Transverse colon (tissue), 4 donors: ENCODE results near the gene MTTP. TPM values are rescaled to one million over a fixed set of nuclear protein-coding genes. Genes with fewer than 3 reads are reported as not detected.

Experiments
- DNase-seq: peaks from one replicate; pipeline ENCODE4 v3.0.0-alpha.2; 2019
- H3K27ac ChIP-seq, 4 donors: fragments of 200-600 bp; sonication (generic); 2 replicates each; pipeline ENCODE4 v1.5.1; 2016 to 2018; ENCODE audit warnings: inconsistent platforms in 4 of 4
- H3K27me3 ChIP-seq: fragments of 200-600 bp; sonication (generic); 2 replicates; pipeline ENCODE4 v1.5.1; 2017; ENCODE audit warnings: inconsistent platforms
- H3K36me3 ChIP-seq, 4 donors: fragments of 200-600 bp; sonication (generic); 2 replicates each; pipeline ENCODE4 v1.5.1; 2017 to 2019; ENCODE audit warnings: inconsistent platforms in 4 of 4
- H3K4me1 ChIP-seq, 4 donors: fragments of 200-600 bp; sonication (generic); 2 replicates each; pipeline ENCODE4 v1.5.1; 2017 to 2020; ENCODE audit warnings: inconsistent platforms in 4 of 4
- H3K4me3 ChIP-seq, 4 donors: fragments of 200-600 bp; sonication (generic); 1 replicate in 1 of 4; 2 replicates in 3 of 4; pipeline versions ENCODE4 v1.5.1 to v1.6.1; 2017 to 2019; ENCODE audit warnings: inconsistent platforms in 4 of 4
- H3K9me3 ChIP-seq, 2 donors: fragments of 200-600 bp; sonication (generic); 2 replicates each; pipeline ENCODE4 v1.5.1; 2017 to 2019; ENCODE audit warnings: inconsistent platforms in 2 of 2
- CTCF ChIP-seq, 5 experiments: fragments of 200-600 bp in 3 of 5; fragments of 450-650 bp in 2 of 5; sonication (generic) in 3 of 5; IDR thresholded peaks; 1 replicate in 2 of 5; 2 replicates in 3 of 5; pipeline ENCODE4 v1.5.1; 2016 to 2017; ENCODE audit warnings: antibody characterized with exemption in 5 of 5, inconsistent platforms in 3 of 5, mild to moderate bottlenecking in 2 of 5, moderate library complexity in 1 of 5
- EP300 ChIP-seq: sonication (generic); formaldehyde crosslinking; IDR thresholded peaks from one replicate; pipeline ENCODE4 v1.6.1; 2017; ENCODE audit warnings: antibody characterized with exemption, low read depth
- POLR2A ChIP-seq: fragments of 450-650 bp; IDR thresholded peaks from one replicate; pipeline ENCODE4 v1.6.1; 2016; ENCODE audit warnings: antibody characterized with exemption, mild to moderate bottlenecking, moderate library complexity
- POLR2AphosphoS5 ChIP-seq, 3 donors: sonication (generic); formaldehyde crosslinking; IDR thresholded peaks; one replicate each; pipeline ENCODE4 v1.6.1; 2016; ENCODE audit warnings: antibody characterized with exemption in 3 of 3
- WGBS, 2 donors: methylation state at CpG; one replicate each; pipeline ENCODE4 v1.1.5; 2018; ENCODE audit warnings: low coverage in 1 of 2; 5-methylcytosine and 5-hydroxymethylcytosine counted together
- in situ Hi-C, 4 donors: fragments of 200-750 bp; cut with MboI; loops; one replicate each; pipeline versions ENCODE4 v1.15.0 to v1.15.1; 2017; ENCODE audit warnings: low sequenced_read_pairs in 3 of 4, low pct_ligation_motif_present in 1 of 4, low pct_unique_long_range_greater_than_20kb in 1 of 4
- intact Hi-C: fragments of 100-400 bp; cut with DNase I; formaldehyde crosslinking; loops from one replicate; pipeline ENCODE4 v1.15.1; 2023; ENCODE audit warnings: low total_unique reads
- total RNA-seq, 4 donors: library from RNA; depleted of rRNA; stranded (reverse); fragments of >200 nt; gene quantifications; one replicate each; pipeline ENCODE4 v1.1.0, GENCODE V29; 2016

Gene MTTP
- total RNA-seq, 4 donors from 2014 or later, result 0.41 TPM; not detected in 3

DNA sequence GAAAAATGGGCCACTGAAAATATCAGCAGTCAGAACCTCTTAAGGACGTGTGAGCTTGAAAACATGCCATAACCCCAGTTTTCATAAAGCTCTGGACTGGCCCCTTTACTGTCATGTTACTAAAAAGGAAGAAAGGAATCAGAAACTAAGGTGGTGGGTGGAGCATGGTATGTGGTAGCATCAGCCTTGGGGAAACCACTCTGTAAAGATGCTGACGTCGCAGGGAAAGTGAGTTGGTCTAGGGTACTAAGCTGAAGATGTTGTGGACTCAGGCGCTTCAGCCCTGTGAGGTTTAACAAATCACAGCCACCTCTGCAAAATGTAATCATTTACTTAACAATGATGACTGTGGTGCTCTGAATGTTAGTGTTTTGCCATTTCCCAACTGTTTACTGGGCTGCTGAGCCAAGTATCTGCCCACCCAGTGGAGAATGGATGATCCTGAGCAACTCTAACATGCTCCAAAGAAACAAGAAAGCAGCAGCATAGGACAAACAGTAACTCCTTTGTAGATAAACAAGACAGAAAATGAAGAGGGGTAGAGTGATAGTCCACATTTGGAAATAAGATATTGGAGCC, 49.6 kb downstream of the MTTP start:
- intact Hi-C loops (no loop called here), in situ Hi-C loops (no loop called here)
- Histone ChIP-seq H3K4me3 (no peak overlapping the region), H3K36me3 (no peaks in the 10 kb centered on the region), H3K27ac (peak overlapping the region; percentile 26 to 70 (median 52)), H3K4me1 (peaks cover 0 to 5% (median 0%) of the 10 kb centered on the region in 4 donors), H3K27me3 (no peaks in the 10 kb centered on the region), H3K9me3 (no peaks in the 10 kb centered on the region)
- WGBS, 2 donors, result 29 to 55% methylated on average over 1 to 4 of the region's 4 CpGs
- TF ChIP-seq POLR2AphosphoS5 (IDR thresholded peaks at IDR 0.05), result peak in 2 of 3 donors; percentile 5 to 20
- TF ChIP-seq EP300, result no peak
- TF ChIP-seq CTCF (IDR thresholded peaks at IDR 0.05), result no peak
- no peak for TF ChIP-seq POLR2A
- DNase-seq, result no peak

DNA sequence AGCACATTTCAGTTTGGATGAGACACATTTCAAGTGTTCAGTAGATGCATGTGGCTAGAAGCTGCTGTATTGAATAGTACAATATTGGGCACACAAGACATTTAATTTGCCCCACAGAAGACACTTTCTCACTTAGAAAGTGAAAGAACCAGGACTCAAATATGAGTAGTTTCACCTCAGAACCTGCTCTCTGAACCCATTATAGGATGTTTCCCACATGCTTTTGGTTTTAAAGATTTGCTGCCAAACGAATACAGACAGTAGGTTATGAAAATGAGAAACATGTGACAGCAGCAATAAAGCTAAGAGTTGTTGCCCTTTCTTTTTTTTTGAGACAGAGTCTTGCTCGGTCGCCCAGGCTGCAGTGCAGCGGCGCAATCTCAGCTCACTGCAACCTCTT, 50.7 kb downstream of the MTTP start:
- TF ChIP-seq CTCF (IDR thresholded peaks at IDR 0.05) (no peak), POLR2AphosphoS5 (IDR thresholded peaks at IDR 0.05) (no peak), POLR2A (no peak), EP300 (no peak)
- DNase-seq, result no peak
- Histone ChIP-seq H3K27ac (no peak overlapping the region), H3K4me1 (peaks cover 0 to 5% (median 0%) of the 10 kb centered on the region in 4 donors), H3K4me3 (no peak overlapping the region), H3K36me3 (no peaks in the 10 kb centered on the region), H3K27me3 (no peaks in the 10 kb centered on the region), H3K9me3 (no peaks in the 10 kb centered on the region)
- 0 to 76% methylated on average over 1 to 5 of the region's 5 CpGs for WGBS, 2 donors
- in situ Hi-C loops (no loop called here), intact Hi-C loops (no loop called here)

DNA sequence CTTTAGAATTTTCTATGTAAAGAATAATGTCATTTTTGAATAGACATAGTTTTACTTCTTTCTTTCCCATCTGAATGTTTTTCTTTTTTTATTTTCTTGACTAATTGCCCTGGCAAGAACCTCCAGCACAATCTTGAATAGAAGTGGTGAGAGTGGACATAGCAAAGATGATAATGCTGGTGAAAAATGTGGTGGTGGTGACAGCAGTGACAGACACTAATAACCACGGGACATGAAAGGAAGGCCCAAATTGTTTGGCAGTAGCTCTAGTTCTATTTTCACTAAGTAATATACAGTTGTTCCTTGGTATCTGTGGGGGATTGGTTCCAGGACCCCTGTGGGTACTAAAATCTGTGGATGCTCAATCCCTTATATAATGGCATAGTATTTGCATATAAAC, 53.4 kb downstream of the MTTP start:
- intact Hi-C loops, result no loop called here
- WGBS, 2 donors, result 85 to 88% methylated on average over 1 of the region's 1 CpG
- Histone ChIP-seq H3K27ac (no peak overlapping the region), H3K27me3 (no peaks in the 10 kb centered on the region), H3K4me3 (no peak overlapping the region), H3K9me3 (no peaks in the 10 kb centered on the region), H3K4me1 (peaks cover 0 to 5% (median 0%) of the 10 kb centered on the region in 4 donors), H3K36me3 (no peaks in the 10 kb centered on the region)
- in situ Hi-C loops, result no loop called here
- no peak for DNase-seq
- TF ChIP-seq EP300, result no peak
- no peak for TF ChIP-seq POLR2A
- no peak for TF ChIP-seq CTCF (IDR thresholded peaks at IDR 0.05)
- TF ChIP-seq POLR2AphosphoS5 (IDR thresholded peaks at IDR 0.05), result no peak

DNA sequence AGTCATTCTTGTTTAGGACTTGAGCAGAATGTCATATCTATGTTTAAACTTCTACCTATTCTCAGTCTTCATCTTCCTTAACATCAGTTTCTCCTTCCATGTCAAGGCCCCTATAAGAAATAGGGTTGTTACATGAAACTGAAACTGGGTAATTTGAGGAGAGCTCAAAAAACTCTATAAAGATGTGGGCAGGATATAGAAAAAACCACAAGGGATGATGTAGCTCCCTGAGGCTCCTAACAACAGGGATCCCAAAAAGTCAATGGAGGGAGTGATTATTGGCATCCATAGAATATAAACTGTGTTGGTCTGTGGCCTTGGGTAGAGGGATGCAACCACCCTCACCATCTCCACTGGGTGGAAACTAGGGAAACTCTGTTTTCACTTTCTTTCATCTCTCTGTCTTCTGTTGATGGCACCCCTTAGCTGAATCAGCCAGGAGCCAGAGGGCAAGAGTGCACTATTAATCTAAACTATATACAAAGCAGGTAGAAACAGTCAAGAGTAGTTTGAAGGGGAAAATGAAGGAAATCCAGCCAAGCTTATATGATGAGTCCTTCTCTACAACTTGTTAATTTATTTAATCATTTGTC, 55.4 kb downstream of the MTTP start:
- in situ Hi-C loops, result no loop called here
- Histone ChIP-seq H3K9me3 (no peaks in the 10 kb centered on the region), H3K4me3 (no peak overlapping the region), H3K27me3 (no peaks in the 10 kb centered on the region), H3K36me3 (no peaks in the 10 kb centered on the region), H3K27ac (no peak overlapping the region), H3K4me1 (no peaks in the 10 kb centered on the region)
- TF ChIP-seq EP300 (no peak), POLR2A (no peak), POLR2AphosphoS5 (IDR thresholded peaks at IDR 0.05) (no peak), CTCF (IDR thresholded peaks at IDR 0.05) (no peak)
- no peak for DNase-seq
- intact Hi-C loops, result no loop called here
